Astrocyte of the spinal cord (primary cell): ENCODE data around the gene PLA2G4C.

Source experiments
- DNase-seq: peaks from one replicate; pipeline ENCODE4 v3.0.0; 2011; ENCODE audit warnings: low read depth, low spot score
- H3K4me3 ChIP-seq: 2 replicates; pipeline ENCODE4 v1.5.1; 2011; ENCODE audit warnings: low read depth, mild to moderate bottlenecking, low read length, moderate library complexity
- in situ Hi-C: cut with HindIII; loops from 2 replicates; pipeline ENCODE4 v1.10.0; 2017; ENCODE audit warnings: low sequenced_read_pairs
- TF ChIP-seq, protein P1 (sequence below): IDR thresholded peaks from 2 replicates; pipeline ENCODE4 v1.5.1; 2012; ENCODE audit warnings: low read depth, mild to moderate bottlenecking, low read length, inconsistent platforms

Gene PLA2G4C

DNA sequence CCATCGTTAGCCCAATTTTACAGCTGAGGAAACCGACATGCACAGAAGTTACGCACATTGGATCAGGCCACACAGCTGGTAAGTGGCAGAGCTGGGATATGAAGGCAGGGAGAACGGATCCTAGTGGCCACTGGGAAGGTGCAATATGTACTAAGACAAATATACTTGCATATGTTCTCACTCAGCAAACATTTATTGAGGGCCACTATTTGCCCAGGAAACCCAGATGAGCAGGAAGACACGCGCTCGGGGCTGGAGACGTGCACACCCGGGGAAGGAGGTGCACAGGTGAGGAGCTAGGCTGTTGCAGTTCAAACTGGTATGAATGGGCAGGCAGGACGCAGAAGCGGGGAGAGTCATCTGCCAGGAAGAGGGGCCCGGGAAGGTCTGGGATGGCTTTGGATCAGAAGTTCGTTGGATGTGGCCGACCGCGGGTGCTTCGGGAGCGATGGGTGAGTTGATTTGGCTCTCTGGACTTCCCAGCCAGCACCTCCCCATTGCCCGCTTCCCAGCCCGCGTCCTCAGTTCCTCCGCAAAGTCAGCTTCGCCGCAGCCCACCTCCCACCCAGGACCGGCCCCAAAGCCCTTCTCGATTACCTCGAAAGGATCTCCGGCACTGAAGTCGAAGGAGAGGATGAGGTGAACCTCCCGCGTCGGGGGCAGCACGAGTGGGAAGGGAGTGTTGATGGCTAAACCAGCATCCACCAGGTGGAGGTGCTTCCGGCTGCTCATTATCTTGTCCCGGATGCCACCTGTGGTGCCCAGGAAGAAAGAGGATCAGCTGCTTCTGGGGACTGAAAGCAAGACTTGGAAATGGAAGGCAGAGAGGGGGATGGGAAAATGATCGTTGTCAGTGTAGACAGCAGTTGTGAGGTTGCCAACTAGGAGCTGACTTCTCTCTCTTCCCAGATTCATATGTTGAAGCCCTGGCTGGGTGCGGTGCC, 48.9 kb downstream of the PLA2G4C start:
- in situ Hi-C loops, result no loop called here
- TF ChIP-seq, protein P1, sequence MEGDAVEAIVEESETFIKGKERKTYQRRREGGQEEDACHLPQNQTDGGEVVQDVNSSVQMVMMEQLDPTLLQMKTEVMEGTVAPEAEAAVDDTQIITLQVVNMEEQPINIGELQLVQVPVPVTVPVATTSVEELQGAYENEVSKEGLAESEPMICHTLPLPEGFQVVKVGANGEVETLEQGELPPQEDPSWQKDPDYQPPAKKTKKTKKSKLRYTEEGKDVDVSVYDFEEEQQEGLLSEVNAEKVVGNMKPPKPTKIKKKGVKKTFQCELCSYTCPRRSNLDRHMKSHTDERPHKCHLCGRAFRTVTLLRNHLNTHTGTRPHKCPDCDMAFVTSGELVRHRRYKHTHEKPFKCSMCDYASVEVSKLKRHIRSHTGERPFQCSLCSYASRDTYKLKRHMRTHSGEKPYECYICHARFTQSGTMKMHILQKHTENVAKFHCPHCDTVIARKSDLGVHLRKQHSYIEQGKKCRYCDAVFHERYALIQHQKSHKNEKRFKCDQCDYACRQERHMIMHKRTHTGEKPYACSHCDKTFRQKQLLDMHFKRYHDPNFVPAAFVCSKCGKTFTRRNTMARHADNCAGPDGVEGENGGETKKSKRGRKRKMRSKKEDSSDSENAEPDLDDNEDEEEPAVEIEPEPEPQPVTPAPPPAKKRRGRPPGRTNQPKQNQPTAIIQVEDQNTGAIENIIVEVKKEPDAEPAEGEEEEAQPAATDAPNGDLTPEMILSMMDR, result no peak
- no peak for DNase-seq
- H3K4me3 ChIP-seq, result no peak overlapping the region

GRCh38 chr19:48060381-48060780, 50.2 kb downstream of the PLA2G4C start:
- TF ChIP-seq, protein P1, result no peak
- DNase-seq, result no peak
- in situ Hi-C loops, result no loop called here
- no peak overlapping the region for H3K4me3 ChIP-seq

DNA sequence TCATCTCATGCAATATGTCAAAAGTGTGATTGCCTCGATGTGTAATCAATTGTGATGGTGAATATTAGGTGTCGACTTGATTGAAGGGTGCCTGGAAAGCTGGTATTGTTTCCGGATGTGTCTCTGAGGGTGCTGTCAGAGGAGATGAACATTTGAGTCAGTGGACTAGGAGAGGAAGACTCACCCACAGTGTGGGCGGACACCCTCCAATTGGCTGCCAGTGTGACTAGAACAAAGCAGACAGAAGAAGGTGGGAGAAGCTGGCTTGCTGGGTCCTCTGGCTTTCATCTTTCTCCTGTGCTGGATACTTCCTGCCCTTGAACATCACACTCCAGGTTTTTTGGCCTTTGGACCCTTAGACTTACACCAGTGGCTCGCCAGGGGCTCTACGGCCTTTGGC, 51.3 kb downstream of the PLA2G4C start:
- no peak for DNase-seq
- no peak overlapping the region for H3K4me3 ChIP-seq
- in situ Hi-C loops, result no loop called here
- TF ChIP-seq, protein P1, result no peak

DNA sequence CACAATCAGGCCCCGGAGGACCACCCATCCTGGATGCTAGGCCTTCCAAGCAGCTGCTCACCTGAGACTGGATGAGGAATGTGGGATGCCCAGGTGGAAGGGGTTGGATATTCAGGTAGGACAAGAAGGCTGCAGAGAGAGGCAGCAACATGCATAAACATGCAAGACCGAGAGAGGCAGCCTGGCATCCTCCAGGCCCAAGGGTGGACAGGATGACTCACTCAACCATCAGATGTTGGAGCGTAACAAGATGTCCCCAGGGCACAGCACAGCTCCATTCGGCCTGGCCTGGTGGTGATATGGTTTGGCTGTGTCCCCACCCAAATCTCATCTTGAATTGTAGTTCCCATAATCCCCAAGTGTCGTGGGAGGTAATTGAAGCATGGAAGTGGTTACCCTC, 56.8 kb downstream of the PLA2G4C start:
- DNase-seq, result no peak
- no peak overlapping the region for H3K4me3 ChIP-seq
- TF ChIP-seq, protein P1, result no peak
- in situ Hi-C loops, result no loop called here

DNA sequence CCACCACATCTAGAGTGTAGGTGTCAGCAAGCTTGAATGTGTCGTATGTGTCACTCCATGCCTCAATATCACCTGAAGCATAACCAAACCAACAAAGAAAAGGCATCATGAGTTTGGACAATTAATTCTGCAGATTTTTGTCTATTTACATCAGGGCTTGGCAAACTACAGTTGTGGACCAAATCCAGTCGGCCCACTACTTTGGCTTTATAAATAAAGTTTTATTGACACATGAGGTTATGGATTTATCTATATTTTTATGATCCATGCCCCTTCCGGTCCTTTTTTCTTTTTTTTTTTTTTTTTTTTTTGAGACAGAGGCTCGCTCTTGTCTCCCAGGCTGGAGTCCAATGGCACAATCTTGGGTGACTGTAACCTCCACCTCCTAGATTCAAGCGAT, 57.5 kb downstream of the PLA2G4C start:
- no peak for DNase-seq
- H3K4me3 ChIP-seq, result no peak overlapping the region
- in situ Hi-C loops, result no loop called here
- TF ChIP-seq, protein P1, result no peak

DNA sequence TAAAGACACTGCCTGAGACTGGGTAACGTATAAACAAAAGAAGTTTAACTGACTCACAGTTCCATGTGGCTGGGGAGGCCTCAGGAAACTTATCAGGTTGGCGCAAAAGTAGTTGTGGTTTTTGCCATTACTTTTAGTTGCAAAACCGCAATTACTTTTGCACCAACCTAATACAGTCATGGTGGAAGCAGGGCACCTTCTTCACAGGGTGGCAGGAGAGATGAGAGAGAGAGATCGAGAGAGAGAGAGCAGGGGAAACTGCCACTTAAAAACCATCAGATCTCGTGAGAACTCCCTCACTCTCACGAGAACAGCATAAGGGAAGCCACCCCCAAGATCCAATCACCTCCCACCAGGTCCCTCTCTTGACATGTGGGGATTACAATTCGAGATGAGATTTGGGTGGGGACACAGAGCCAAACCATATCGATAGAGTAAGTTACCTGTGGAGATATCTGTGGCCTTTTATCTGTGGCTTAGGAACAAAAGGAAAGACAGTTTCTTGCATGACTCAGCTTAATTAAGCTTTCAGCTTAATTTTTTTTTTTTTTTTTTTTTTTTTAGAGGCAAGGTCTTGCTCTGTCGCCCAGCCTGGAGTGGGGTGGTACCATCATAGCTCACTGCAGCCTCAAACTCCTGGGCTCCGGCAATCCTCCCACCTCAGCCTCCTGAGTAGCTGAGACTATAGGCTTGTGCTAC, 59.1 kb downstream of the PLA2G4C start:
- in situ Hi-C loops, result no loop called here
- no peak for DNase-seq
- TF ChIP-seq, protein P1, result no peak
- no peak overlapping the region for H3K4me3 ChIP-seq
